Measurements from ENCODE around the gene PLCL1. TPM values are rescaled to one million over a fixed set of nuclear protein-coding genes. Genes with fewer than 3 reads are reported as not detected.

PLCL1 gene
- polyA plus RNA-seq, 1 of the 3 experiments (the other 2 are of a cell fraction): 7.7 TPM

GRCh38 chr2:197959383-197959782, 155.0 kb downstream of the PLCL1 start:
- H2AFZ ChIP-seq (ENCODE audit: low read depth): no peak overlapping the region
- no peaks in the 10 kb centered on the region for H3F3A ChIP-seq (replicated peaks; ENCODE audit: insufficient read depth)
- no peak overlapping the region for H3K27ac ChIP-seq (ENCODE audit: low read depth in 2 of 2, low read length in 1 of 2)
- no peak for TF ChIP-seq RXRA (IDR thresholded peaks at IDR 0.05; ENCODE audit: borderline replicate concordance, low read depth)
- TF ChIP-seq NRF1 (IDR thresholded peaks at IDR 0.05; ENCODE audit: low read depth, low read length): no peak
- TF ChIP-seq PBX3 (IDR thresholded peaks at IDR 0.05): no peak
- no peak for TF ChIP-seq FOXM1 (IDR thresholded peaks at IDR 0.05; ENCODE audit: low read depth)
- TF ChIP-seq TAF1 (IDR thresholded peaks at IDR 0.05; ENCODE audit: borderline replicate concordance, low read depth, low read length): no peak
- peaks cover 0 to 12% of the 10 kb centered on the region in 2 experiments for H3K36me3 ChIP-seq (replicated peaks in 1 of 2; ENCODE audit: control insufficient read depth in 1 of 2, insufficient read depth in 2 of 2, low read length in 1 of 2)
- H3K9ac ChIP-seq: no peak overlapping the region
- WGBS (ENCODE audit: low lambda C conversion rate): 82% methylated on average over 1 of the region's 1 CpG
- H3K79me2 ChIP-seq (ENCODE audit: insufficient read depth): peaks cover 36% of the 10 kb centered on the region
- no peaks in the 10 kb centered on the region for H3K9me3 ChIP-seq
- DNase-seq: no peak
- H3K4me2 ChIP-seq: no peak overlapping the region
- H3K9me2 ChIP-seq: no peaks in the 10 kb centered on the region
- no peak overlapping the region for H3K4me3 ChIP-seq (ENCODE audit: low read depth in 2 of 2, low read length in 1 of 2)
- H3K27me3 ChIP-seq (ENCODE audit: insufficient read depth): no peaks in the 10 kb centered on the region
- peaks cover 5% of the 10 kb centered on the region; the same call in 1 of the 2 replicates for H4K20me1 ChIP-seq (ENCODE audit: insufficient read depth)
- CTCF ChIA-PET: interaction anchor here (1.1 kb wide), 1 partner anchor 14 kb away, joined by 3 read pairs; no protein-coding TSS in a partner anchor
- POLR2A ChIA-PET: no interaction called here
- H3K4me1 ChIP-seq (ENCODE audit: control insufficient read depth in 1 of 2, insufficient read depth in 2 of 2, low read depth in 1 of 2, low read length in 1 of 2): peaks cover 0 to 6% of the 10 kb centered on the region in 2 experiments; a peak in 2 of 4 replicates

GRCh38 chr2:197960786-197961185, 156.4 kb downstream of the PLCL1 start:
- Histone ChIP-seq H3K27ac (ENCODE audit: low read depth in 2 of 2, low read length in 1 of 2) (no peak overlapping the region), H3K4me3 (ENCODE audit: low read depth in 2 of 2, low read length in 1 of 2) (no peak overlapping the region), H3K27me3 (ENCODE audit: insufficient read depth) (no peaks in the 10 kb centered on the region), H3K9me3 (0 out of 2 replicates have a peak, but pooled peaks cover 6% of the 10 kb centered on the region), H3K9me2 (no peaks in the 10 kb centered on the region), H3K9ac (no peak overlapping the region), H3K36me3 (replicated peaks in 1 of 2; ENCODE audit: control insufficient read depth in 1 of 2, insufficient read depth in 2 of 2, low read length in 1 of 2) (peaks cover 0 to 21% of the 10 kb centered on the region in 2 experiments), H4K20me1 (ENCODE audit: insufficient read depth) (no peaks in the 10 kb centered on the region; the same call in 1 of the 2 replicates), H3K79me2 (ENCODE audit: insufficient read depth) (peaks cover 43% of the 10 kb centered on the region), H3F3A (replicated peaks; ENCODE audit: insufficient read depth) (no peaks in the 10 kb centered on the region), H3K4me1 (ENCODE audit: control insufficient read depth in 1 of 2, insufficient read depth in 2 of 2, low read depth in 1 of 2, low read length in 1 of 2) (no peaks in the 10 kb centered on the region), H3K4me2 (no peak overlapping the region), H2AFZ (ENCODE audit: low read depth) (no peak overlapping the region)
- no peak for TF ChIP-seq FOXJ3 (CRISPR knock-in tag; IDR thresholded peaks at IDR 0.05)
- TF ChIP-seq CTCF (IDR thresholded peaks at IDR 0.05): no peak
- TF ChIP-seq RFX5 (IDR thresholded peaks at IDR 0.05; ENCODE audit: low read length): no peak
- no peak for TF ChIP-seq GATA2 (CRISPR knock-in tag; IDR thresholded peaks at IDR 0.05)
- no peak for TF ChIP-seq REST (IDR thresholded peaks at IDR 0.05; ENCODE audit: low read depth, low read length)
- TF ChIP-seq RAD21 (IDR thresholded peaks at IDR 0.05; ENCODE audit: low read length): no peak
- TF ChIP-seq SIN3A (IDR thresholded peaks at IDR 0.05; ENCODE audit: borderline replicate concordance, low read depth, low read length): no peak
- no peak for TF ChIP-seq NRF1 (IDR thresholded peaks at IDR 0.05; ENCODE audit: low read depth, low read length)
- no peak for TF ChIP-seq PBX3 (IDR thresholded peaks at IDR 0.05)
- POLR2A ChIA-PET: no interaction called here
- no peak for DNase-seq
- WGBS (ENCODE audit: low lambda C conversion rate): 36% methylated on average over 2 of the region's 2 CpGs
- CTCF ChIA-PET: no interaction called here

All from SK-N-SH (cell line).